GM19238 (cell line): ENCODE data around the gene GARIN5A.

Experiments used
- DNase-seq: peaks from one replicate; pipeline ENCODE4 v3.0.0; 2011; ENCODE audit warnings: low spot score; ENCODE audit not compliant: insufficient read length

Gene GARIN5A

GRCh38 chr19:50508843-50509190, 32.2 kb upstream of the GARIN5A start:
- no peak for DNase-seq

- DNase-seq: no peak
Measured at GRCh38 chr19:50507376-50507775, 30.7 kb upstream of the GARIN5A start.

- no peak for DNase-seq
Measured at GRCh38 chr19:50506700-50507099, 30.1 kb upstream of the GARIN5A start.

- no peak for DNase-seq
Measured at GRCh38 chr19:50505856-50506611, 29.4 kb upstream of the GARIN5A start.

GRCh38 chr19:50501568-50502475, 25.2 kb upstream of the GARIN5A start:
- DNase-seq: no peak

- no peak for DNase-seq
Measured at GRCh38 chr19:50501186-50501567, 24.5 kb upstream of the GARIN5A start.

- DNase-seq: no peak
Measured at GRCh38 chr19:50500753-50501151, 24.1 kb upstream of the GARIN5A start.

- DNase-seq: no peak
Measured at GRCh38 chr19:50500060-50500752, 23.6 kb upstream of the GARIN5A start.

GRCh38 chr19:50498219-50499056, 21.8 kb upstream of the GARIN5A start:
- DNase-seq: no peak

- DNase-seq: no peak
Measured at GRCh38 chr19:50497022-50497405, 20.4 kb upstream of the GARIN5A start.

GRCh38 chr19:50496189-50497021, 19.8 kb upstream of the GARIN5A start:
- DNase-seq: no peak

GRCh38 chr19:50495020-50495531, 18.4 kb upstream of the GARIN5A start:
- no peak for DNase-seq

- no peak for DNase-seq
Measured at GRCh38 chr19:50494186-50495019, 17.8 kb upstream of the GARIN5A start.

- DNase-seq: no peak
Measured at GRCh38 chr19:50493171-50493570, 16.5 kb upstream of the GARIN5A start.

- no peak for DNase-seq
Measured at GRCh38 chr19:50492303-50493052, 15.8 kb upstream of the GARIN5A start.

- no peak for DNase-seq
Measured at GRCh38 chr19:50490991-50491472, 14.4 kb upstream of the GARIN5A start.

GRCh38 chr19:50490411-50490811, 13.8 kb upstream of the GARIN5A start:
- DNase-seq: no peak

- DNase-seq: no peak
Measured at GRCh38 chr19:50489461-50490011, 12.9 kb upstream of the GARIN5A start.
